IPS-18c (cell line): ENCODE data around the gene METTL4.
"Not testable (repeated sequence)": the region's sequence is repeated elsewhere in the genome, so short reads cannot be mapped to it uniquely, and the experiment has no call there.

Source experiments
- H3K4me3 ChIP-seq: 2 replicates; pipeline ENCODE4 v1.7.0; 2013; ENCODE audit warnings: low read depth, mild to moderate bottlenecking, low read length, moderate library complexity; ENCODE audit not compliant: insufficient read depth
- H3K9me3 ChIP-seq: one replicate; pipeline ENCODE4 v1.6.1; 2013; ENCODE audit warnings: mild to moderate bottlenecking, low read length, moderate library complexity; ENCODE audit not compliant: control insufficient read depth, insufficient read depth

The METTL4 gene

DNA sequence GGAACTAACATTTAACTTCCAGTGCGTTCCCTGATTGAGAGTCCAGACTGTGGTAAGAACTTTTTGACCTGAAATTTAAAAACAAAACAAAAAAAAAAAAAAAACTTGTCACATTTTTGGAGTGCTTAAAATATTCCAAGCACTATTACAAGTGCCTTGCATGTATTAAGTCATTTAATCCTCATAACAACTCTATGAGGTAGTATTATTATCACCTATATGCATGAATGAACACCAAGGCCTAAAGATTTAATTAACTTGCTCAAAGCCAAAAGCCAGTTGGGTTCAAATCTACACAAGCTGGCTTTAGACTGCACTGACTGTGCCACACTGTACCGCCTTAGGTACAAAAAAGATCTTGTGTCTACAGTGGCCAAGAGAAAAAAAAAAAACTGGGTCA is 35.2 kb downstream of the METTL4 start:
- Histone ChIP-seq H3K4me3 (no peak overlapping the region), H3K9me3 (no peaks in the 10 kb centered on the region)

DNA sequence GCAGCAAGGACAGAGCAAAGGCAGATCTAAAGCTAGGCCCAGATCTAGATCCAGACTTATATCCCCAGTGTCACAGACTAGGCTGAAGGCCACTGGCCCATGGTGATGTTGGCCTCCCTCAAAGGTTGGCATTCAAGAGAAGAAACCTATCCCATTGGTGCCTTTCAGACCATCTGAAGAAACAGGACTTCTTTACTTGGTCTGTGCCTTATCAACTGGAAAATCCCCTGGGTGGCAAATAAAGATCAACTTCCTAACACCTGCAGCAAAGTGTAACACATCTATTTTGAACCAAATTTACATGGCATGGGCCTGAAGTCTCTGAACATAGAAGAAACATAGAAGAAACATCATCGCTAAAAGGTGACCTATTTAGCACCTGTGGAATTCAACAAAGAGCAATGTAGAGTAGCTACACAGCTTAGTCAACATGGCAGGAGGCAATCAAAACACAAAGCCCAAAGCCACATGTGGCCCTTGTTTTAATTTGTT is 35.8 kb downstream of the METTL4 start:
- no peak overlapping the region for H3K4me3 ChIP-seq
- no peaks in the 10 kb centered on the region for H3K9me3 ChIP-seq

DNA sequence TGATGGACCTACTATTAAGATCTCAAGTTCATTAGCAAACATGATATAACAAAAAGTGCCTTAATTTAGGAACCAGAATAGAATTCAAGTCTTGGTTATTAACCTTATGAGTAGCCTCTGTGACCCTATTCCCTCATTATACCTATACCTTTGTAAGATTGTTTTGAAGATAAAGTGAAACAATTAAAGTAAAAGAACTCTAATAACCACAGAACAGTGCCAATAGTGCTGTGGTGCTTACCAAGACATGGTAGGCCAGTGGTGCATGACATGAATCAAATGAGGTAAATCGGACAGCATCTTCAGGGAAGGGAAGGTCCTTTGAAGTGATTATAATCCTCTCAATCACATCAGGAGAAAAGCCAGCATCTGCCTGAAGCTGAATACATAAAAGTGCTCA is 36.4 kb downstream of the METTL4 start:
- no peak overlapping the region for H3K4me3 ChIP-seq
- no peaks in the 10 kb centered on the region for H3K9me3 ChIP-seq

DNA sequence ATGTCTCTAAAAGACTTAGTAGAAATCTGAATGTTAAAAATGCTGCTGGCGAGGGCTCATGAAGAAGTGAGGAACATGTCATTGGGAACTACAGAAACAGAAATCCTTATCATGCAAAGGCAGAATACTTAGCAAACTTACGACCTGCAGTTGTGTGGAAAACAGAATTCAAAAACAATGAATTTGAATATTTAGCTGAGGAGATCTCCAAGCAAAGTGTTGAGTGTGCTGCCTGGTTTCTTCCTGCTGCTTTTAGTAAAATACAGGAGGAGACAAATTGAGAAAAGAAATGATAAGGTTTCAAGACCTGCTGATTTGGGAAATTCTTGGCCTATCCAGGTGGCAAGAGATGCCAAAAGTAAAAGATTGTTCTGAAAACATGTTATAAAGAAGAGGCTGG is 38.5 kb downstream of the METTL4 start:
- Histone ChIP-seq H3K9me3 (no peaks in the 10 kb centered on the region), H3K4me3 (no peak overlapping the region)

DNA sequence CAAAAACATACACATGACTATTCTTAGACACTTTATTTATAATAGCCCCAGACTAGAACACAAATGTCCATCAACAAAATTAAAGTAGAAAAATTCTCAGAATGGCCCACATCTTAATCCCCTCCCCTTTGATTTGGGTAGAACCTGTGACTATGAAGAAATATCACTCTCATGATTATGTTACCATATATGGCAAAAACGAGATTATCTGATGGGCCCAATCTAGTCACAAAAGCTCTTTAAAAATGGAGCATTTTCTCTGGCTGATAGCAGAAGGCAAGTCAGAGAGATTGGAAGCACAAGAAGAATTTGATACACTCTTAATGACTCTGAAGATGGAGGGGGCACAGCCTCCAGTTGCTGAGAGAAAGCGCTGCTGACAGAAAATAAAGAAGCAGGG is 39.6 kb downstream of the METTL4 start:
- Histone ChIP-seq H3K4me3 (no peak overlapping the region), H3K9me3 (no peaks in the 10 kb centered on the region)

DNA sequence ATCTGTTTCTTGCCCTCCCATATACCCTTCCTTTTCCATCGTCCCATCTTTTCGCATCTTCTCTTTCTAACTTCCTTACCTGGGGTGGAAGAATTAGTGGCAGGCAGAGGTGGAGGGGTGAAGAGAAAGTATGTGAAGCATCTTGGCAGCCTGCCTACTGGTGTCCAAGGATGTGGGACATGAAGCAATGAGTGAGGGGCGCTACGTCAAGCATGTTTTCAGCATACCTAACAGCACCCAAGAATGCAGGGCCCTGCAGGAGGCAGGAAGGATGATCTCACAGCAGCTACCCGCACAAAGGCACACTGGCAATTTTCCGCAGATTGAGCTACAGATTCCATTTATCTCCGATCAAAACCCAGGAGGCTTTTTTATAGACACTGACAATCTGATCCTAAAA is 42.2 kb downstream of the METTL4 start:
- Histone ChIP-seq H3K9me3 (no peaks in the 10 kb centered on the region), H3K4me3 (no peak overlapping the region)

DNA sequence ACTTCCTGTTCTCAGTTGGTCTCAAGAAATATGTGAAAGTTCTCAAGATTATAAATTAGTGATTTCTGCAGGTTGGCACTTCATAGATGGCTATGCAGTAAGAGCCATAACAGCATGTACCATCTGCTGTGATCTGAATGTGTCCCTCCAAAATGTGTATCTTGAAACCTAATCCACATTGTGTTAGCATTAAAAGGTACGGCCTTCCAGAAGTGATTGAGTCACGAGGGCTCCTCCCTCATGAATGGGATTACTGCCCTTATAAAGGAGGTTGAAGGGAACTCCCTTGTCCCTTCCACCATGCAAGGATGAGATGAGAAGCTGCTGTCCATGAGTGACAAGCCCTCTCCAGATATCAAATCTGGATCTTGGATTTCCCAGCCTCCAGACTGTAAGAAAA is 45.0 kb downstream of the METTL4 start:
- no peaks in the 10 kb centered on the region for H3K9me3 ChIP-seq
- H3K4me3 ChIP-seq = no peak overlapping the region

DNA sequence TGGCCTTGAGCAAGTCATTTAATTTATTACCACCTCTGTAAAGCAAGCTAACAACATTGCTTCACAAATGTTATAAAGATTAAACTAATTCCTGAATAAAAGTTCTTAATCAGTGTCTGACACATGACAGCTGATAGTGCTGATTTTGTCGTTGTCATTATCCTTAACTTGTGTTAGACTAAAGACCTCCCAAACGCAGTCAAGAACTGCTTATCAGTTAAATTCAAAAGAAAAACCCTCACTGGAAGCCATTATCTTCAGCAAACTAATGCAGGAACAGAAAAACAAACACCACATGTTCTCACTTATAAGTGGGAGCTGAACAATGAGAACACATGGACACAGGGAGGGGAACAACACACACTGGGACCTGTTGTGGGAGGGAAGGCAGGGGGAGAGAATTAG is 46.5 kb downstream of the METTL4 start:
- not testable (repeated sequence) for H3K4me3 ChIP-seq, H3K9me3 ChIP-seq

DNA sequence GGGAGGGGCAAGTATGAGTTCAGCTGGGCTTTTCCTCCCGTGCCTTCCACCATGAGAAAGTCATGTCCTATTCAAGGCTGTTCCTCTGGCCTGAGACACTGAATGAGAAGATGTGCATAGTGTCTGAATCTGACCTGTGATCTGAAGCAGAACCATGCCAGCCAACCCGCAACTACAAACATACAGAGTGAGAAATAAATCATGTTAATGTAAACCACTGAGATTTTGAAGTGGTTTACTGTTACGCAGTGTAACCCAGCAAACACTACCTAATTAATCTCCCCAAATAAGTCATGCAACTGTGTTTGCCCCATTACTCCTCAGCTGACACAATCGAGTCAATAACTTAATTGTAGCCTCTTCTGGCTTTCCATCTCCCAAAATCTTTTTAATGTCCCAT is 49.2 kb downstream of the METTL4 start:
- Histone ChIP-seq H3K9me3 (no peaks in the 10 kb centered on the region), H3K4me3 (no peak overlapping the region)

DNA sequence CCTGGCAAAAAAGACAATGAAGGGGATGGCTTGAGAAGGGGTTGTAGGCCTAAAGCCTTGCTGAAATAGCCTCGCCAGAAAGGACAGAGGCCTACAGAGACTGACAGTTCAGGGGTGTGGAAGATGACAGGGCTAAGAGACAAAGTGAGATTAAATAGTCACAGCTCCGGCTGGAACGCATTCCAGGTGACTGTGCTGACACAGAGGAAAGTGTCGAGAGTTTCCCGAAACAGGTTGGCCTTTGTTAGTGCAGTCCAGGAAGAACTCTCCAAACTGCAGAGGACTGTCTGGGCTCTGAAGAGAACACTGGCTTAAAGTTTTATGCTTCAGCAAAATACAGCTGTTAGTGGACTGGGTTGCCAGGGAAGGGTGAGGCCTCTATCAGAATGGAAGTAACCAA is 52.8 kb downstream of the METTL4 start:
- H3K4me3 ChIP-seq = no peak overlapping the region
- no peaks in the 10 kb centered on the region for H3K9me3 ChIP-seq

DNA sequence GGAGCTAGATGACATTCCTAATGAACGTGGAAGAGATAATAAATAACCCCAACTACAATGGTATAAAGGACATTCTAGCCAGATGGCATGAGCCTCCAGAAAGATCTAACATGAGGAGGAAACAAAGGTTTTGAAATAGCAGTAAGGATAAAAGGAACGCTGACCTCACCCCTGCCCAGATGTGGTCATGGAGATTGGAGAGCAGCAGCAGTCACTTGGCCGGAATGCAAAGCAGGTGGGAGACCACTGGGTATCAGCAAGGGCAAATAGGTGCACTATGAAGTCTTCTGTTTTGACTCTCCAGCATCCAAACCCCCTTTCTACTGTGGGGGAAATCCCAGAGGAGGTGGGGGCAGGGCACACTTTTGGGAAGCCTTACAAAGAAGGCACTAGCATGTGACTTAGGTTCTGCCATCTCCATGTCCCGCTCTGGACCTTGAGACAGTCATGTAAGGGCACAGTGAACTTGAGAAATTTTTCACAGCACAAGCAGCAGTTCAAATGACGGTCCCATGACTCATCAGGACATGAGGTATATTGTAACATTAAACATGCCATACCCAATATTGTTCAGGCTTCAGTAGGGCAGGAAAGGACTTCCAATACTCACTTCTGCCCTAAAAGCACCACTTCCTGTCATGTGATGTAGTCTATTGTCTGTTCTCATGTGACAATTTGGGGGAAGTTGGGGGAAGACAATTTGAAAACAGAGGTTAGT is 55.2 kb downstream of the METTL4 start:
- no peak overlapping the region for H3K4me3 ChIP-seq
- no peaks in the 10 kb centered on the region for H3K9me3 ChIP-seq

DNA sequence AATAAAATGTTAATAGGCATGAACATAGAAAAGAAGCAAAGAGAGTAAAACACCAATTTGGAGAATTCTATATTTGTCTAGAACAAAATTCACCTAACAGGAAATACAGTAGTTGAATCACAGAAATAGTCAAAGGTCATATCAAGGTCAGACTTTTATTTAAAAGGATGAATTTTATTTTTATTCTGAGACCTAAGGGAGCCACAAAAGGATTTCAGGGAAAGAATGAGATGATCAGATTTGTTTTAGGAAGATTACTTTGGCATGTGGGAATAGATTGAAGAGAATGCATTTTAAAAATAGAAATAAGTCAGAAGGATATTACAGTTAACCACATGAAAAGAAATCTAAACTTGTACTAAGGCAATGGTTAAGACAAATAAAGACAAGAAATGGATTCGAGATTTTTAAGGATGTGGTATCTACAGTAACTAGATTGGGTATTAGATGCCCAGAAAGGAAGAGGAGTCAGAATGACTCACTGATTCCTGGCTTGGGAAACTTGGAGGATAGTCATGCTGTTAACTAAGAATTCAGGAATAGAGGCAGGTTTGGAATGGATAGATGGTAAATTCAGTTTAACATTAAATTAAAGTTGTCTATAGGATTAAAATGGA is 56.0 kb downstream of the METTL4 start:
- Histone ChIP-seq H3K9me3 (no peaks in the 10 kb centered on the region), H3K4me3 (no peak overlapping the region)

DNA sequence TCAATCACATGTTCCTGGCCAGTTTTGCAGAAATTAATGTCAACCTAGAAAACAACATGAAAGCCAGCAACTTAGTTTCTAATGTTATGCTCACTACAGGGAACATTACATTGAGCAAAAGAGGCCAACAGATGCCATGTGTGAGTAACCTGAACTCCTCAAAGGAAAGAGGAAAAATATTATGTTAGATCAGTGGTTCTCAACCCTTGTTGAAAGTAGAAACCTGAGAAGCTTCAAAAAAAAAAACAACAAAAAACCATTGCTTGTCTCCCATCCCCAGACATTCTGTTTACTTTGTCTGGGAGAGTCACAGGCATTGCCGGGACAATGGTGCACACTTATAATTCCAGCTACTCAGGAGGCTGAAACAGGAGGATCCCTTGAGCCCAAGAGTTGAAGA is 57.7 kb downstream of the METTL4 start:
- H3K4me3 ChIP-seq = no peak overlapping the region
- no peaks in the 10 kb centered on the region for H3K9me3 ChIP-seq

DNA sequence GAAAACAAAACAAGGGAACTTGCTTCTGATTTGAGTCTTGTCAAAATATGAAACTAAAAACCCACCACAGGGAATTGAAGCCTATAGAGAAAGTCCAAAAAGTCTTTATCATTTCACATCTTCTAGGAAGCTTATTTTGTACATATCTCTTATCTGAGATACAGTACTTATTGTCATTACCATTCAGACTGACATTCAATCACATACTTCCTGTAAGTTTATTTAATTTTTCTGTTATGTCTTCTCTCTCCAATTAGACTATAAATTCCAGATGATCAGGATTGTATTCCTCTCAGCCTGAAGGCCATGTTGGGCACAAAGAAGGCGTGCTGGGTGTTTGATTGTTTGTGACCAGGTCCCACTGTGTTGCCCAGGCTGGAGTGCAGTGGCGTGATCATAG is 59.2 kb downstream of the METTL4 start:
- Histone ChIP-seq H3K4me3 (no peak overlapping the region), H3K9me3 (no peaks in the 10 kb centered on the region)

DNA sequence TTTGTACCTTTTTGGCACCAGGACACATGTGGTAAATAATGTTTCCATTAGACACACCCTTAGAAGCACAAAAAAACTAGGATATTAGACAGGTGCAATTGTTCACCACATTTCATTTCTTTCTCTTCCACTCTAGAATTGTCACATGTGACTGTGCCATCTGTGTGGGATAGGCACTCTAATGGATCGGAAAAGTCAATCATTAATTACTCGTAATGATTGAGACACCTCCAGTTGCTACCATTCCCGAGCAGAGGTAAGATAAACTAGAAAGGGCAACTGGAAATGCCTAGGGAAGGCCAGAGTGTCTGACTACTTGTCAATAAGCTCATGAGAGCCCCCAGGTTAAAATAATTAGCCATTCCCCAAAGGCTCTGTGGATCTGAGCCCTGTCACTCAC is 59.9 kb downstream of the METTL4 start:
- no peaks in the 10 kb centered on the region for H3K9me3 ChIP-seq

DNA sequence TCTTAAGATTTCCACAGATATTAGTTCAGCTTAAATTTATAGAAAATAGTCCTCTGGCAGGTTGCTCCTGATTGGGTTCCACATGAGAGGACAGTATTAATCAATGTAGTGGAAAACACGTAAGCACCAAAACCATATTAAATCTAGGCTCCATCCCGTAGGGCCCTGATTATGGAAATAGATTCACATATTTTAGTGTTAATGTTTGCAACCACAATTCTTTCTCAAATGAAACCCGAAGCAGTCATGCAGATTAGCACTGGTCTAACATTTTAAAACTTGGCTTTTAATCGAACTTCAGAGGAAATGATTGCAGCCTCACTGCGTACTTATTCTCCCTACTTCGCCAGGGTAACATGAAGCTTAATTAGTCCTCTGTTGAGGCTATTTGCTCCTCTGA is 60.9 kb downstream of the METTL4 start:
- H3K4me3 ChIP-seq = no peak overlapping the region
- H3K9me3 ChIP-seq = no peaks in the 10 kb centered on the region

More for the DNA sequence above, 59.9 kb downstream of the METTL4 start:
- H3K4me3 ChIP-seq = no peak overlapping the region

DNA sequence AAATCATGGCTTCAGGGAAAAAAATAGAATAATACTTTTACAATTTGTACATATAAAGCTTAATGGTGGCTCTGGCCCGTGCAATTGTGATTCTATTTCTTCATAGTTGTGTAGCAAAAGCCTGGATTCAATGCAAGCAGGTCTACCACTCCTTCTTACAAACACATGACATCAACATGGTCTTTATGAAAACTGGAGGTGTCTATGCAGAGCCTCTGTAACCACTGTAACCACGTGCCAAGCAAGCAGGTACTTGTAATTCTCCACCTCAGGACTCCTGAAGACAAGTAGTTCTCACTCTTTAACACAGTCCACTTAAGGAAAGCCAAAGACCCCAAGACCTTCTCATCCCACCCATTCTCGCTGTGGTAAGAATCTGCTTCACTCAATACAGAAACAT is 62.6 kb downstream of the METTL4 start:
- no peaks in the 10 kb centered on the region for H3K9me3 ChIP-seq
- H3K4me3 ChIP-seq = no peak overlapping the region

DNA sequence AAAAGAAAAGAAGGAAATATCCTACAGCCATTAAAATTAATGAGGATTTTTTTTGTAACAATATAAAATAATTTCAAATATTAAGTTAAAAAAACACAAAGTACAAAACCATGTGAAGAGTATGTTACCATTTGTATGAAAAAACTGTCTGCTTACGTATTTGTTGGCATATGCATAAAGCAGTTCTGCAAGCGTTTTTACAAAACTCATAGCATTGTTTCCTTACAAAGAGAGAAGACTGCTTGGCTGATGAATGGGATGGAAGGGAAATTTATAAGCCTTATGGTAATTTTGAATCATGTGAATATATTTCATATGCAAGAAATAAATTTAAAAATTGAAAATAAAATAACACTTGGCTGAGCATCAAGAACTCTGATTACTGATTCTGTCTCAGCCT is 63.1 kb downstream of the METTL4 start:
- Histone ChIP-seq H3K9me3 (no peaks in the 10 kb centered on the region), H3K4me3 (no peak overlapping the region)

DNA sequence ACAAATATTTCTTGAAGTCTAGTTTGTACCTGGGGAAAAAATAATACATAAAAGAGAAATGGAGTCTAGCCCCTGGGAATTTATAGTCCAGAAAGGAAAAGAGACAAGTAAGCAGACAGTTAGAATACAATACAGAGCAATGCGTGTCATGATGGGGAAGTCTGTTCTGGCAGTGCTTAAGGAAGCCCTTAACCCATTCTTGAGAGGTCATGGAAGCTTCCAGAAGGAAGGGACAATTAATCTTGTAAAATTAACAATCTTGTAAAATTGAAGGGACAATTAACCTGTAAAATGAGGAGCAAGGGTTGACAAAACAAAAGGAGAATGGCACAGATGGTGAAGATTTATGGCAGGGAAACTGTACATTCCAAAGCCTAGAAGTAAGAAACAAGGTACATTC is 66.7 kb downstream of the METTL4 start:
- Histone ChIP-seq H3K9me3 (no peaks in the 10 kb centered on the region), H3K4me3 (no peak overlapping the region)
